H1 (cell line): Measurements from ENCODE around the gene ZNF442. TPM values are rescaled to one million over a fixed set of nuclear protein-coding genes. Genes with fewer than 3 reads are reported as not detected.
"Not testable (repeated sequence)": the region's sequence is repeated elsewhere in the genome, so short reads cannot be mapped to it uniquely, and the experiment has no call there.

ENCODE experiments used
- CTCF ChIA-PET: fragments of 300-600 bp; sonication (Branson Sonifier 250); formaldehyde crosslinking; loops from one replicate; lab custom pipeline; 2021; ENCODE audit not compliant: partially characterized antibody; lab: Charles Lee
- POLR2A ChIA-PET: fragments of 300-600 bp; sonication (Branson Sonifier 250); formaldehyde crosslinking; loops from one replicate; lab custom pipeline; 2021; ENCODE audit warnings: inconsistent platforms; ENCODE audit not compliant: partially characterized antibody; lab: Charles Lee
- DNase-seq, 2 experiments: peaks; one replicate each; pipeline versions ENCODE4 v3.0.0 to v3.0.0-alpha.2; 2010 to 2022; ENCODE audit warnings: low spot score in 2 of 2, low read depth in 1 of 2, mixed read lengths in 1 of 2
- FAIRE-seq: peaks from 2 replicates; lab custom pipeline; 2011; peaks lifted over from hg19 to GRCh38; lab: Jason Lieb, UNC
- H2AFZ ChIP-seq: 2 replicates; pipeline ENCODE4 v1.8.1; 2012; ENCODE audit warnings: low read length, inconsistent platforms
- H2AK5ac ChIP-seq: 2 replicates; pipeline ENCODE4 v1.6.1; 2013; ENCODE audit warnings: low read depth, low read length
- H2BK120ac ChIP-seq: replicated peaks from 2 replicates; pipeline ENCODE3; 2013; ENCODE audit warnings: low read depth, low read length, inconsistent platforms
- H2BK12ac ChIP-seq: 2 replicates; pipeline ENCODE4 v1.6.1; 2013; ENCODE audit warnings: low read depth, low read length
- H2BK15ac ChIP-seq: 2 replicates; pipeline ENCODE4 v1.6.1; 2013; ENCODE audit warnings: low read length
- H2BK20ac ChIP-seq: 2 replicates; pipeline ENCODE4 v1.6.1; 2013; ENCODE audit warnings: low read length
- H2BK5ac ChIP-seq: 2 replicates; pipeline ENCODE4 v1.6.1; 2013; ENCODE audit warnings: low read depth, low read length
- H3K14ac ChIP-seq: 2 replicates; pipeline ENCODE4 v1.6.1; 2013; ENCODE audit warnings: inconsistent platforms; ENCODE audit not compliant: insufficient read length
- H3K18ac ChIP-seq: 2 replicates; pipeline ENCODE4 v1.6.1; 2013; ENCODE audit warnings: low read length; ENCODE audit errors: extremely low read depth
- H3K23ac ChIP-seq: 2 replicates; pipeline ENCODE4 v1.6.1; 2013; ENCODE audit warnings: inconsistent platforms; ENCODE audit not compliant: insufficient read length
- H3K23me2 ChIP-seq: 2 replicates; pipeline ENCODE4 v1.6.1; 2013; ENCODE audit warnings: low read depth, low read length
- H3K27ac ChIP-seq: 2 replicates; pipeline ENCODE4 v1.6.1; 2011; ENCODE audit warnings: low read depth, low read length, inconsistent platforms
- H3K27me3 ChIP-seq, 4 experiments: replicated peaks in 1 of 4; 1 replicate in 1 of 4; 2 replicates in 3 of 4; pipeline versions ENCODE4 v1.6.1 to v1.8.1; 2011 to 2013; ENCODE audit warnings: low read length in 3 of 4, mild to moderate bottlenecking in 3 of 4, inconsistent platforms in 2 of 4, mixed read lengths in 2 of 4, moderate library complexity in 1 of 4; ENCODE audit not compliant: control insufficient read depth in 3 of 4, insufficient read depth in 3 of 4; ENCODE audit errors: extremely low read depth in 1 of 4
- H3K36me3 ChIP-seq, 4 experiments: 2 replicates each; pipeline versions ENCODE4 v1.6.1 to v1.8.1; 2011 to 2013; ENCODE audit warnings: mild to moderate bottlenecking in 4 of 4, low read length in 3 of 4, moderate library complexity in 2 of 4, control low read depth in 1 of 4, inconsistent platforms in 1 of 4; ENCODE audit not compliant: insufficient read depth in 4 of 4, control insufficient read depth in 2 of 4
- H3K4ac ChIP-seq: replicated peaks from 2 replicates; pipeline ENCODE3; 2013; ENCODE audit warnings: low read length, low read depth, mixed read lengths, inconsistent platforms; ENCODE audit not compliant: insufficient read length
- H3K4me1 ChIP-seq, 4 experiments: replicated peaks in 1 of 4; 1 replicate in 1 of 4; 2 replicates in 3 of 4; pipeline versions ENCODE4 v1.6.1 to v1.8.1; 2011 to 2013; ENCODE audit warnings: low read length in 3 of 4, inconsistent platforms in 2 of 4, mixed read lengths in 1 of 4; ENCODE audit not compliant: insufficient read depth in 4 of 4, control insufficient read depth in 3 of 4
- H3K4me2 ChIP-seq, 2 experiments: 2 replicates each; pipeline versions ENCODE4 v1.6.1 to v1.8.1; 2011 to 2013; ENCODE audit warnings: low read depth in 2 of 2, low read length in 2 of 2, control low read depth in 1 of 2, inconsistent platforms in 1 of 2, mild to moderate bottlenecking in 1 of 2; ENCODE audit not compliant: insufficient read depth in 1 of 2
- H3K4me3 ChIP-seq, 4 experiments: fragments of 200-600, 300-600 bp in 1 of 4; sonication (generic), shearing (Covaris generic), sonication (Bioruptor Twin) in 1 of 4; 2 replicates each; pipeline versions ENCODE4 v1.5.1 to v1.8.1; 2011 to 2016; ENCODE audit warnings: low read length in 4 of 4, low read depth in 3 of 4, control low read depth in 2 of 4, inconsistent platforms in 2 of 4, mild to moderate bottlenecking in 2 of 4, mixed read lengths in 1 of 4, moderate library complexity in 1 of 4; ENCODE audit not compliant: insufficient read depth in 2 of 4; ENCODE audit errors: extremely low read depth in 1 of 4
- H3K56ac ChIP-seq: replicated peaks from 2 replicates; pipeline ENCODE3; 2013; ENCODE audit warnings: low read depth, mild to moderate bottlenecking, mixed read lengths, low read length, inconsistent platforms; ENCODE audit not compliant: insufficient read length
- H3K79me1 ChIP-seq: 2 replicates; pipeline ENCODE4 v1.6.1; 2013; ENCODE audit warnings: low read depth, low read length, control low read depth
- H3K79me2 ChIP-seq, 2 experiments: 2 replicates each; pipeline versions ENCODE4 v1.6.1 to v1.8.1; 2012 to 2013; ENCODE audit warnings: low read length in 2 of 2, mild to moderate bottlenecking in 2 of 2, inconsistent platforms in 1 of 2; ENCODE audit not compliant: insufficient read depth in 2 of 2, control insufficient read depth in 1 of 2
- H3K9ac ChIP-seq, 4 experiments: replicated peaks in 1 of 4; 1 replicate in 1 of 4; 2 replicates in 3 of 4; pipeline versions ENCODE4 v1.6.1 to v1.8.1; 2011 to 2013; ENCODE audit warnings: low read depth in 3 of 4, low read length in 3 of 4, control low read depth in 2 of 4, mild to moderate bottlenecking in 2 of 4, moderate library complexity in 2 of 4, inconsistent platforms in 1 of 4; ENCODE audit errors: extremely low read depth in 1 of 4
- H3K9me3 ChIP-seq, 2 experiments: 2 replicates each; pipeline versions ENCODE4 v1.6.1 to v1.8.1; 2012 to 2013; ENCODE audit warnings: mild to moderate bottlenecking in 2 of 2, moderate library complexity in 2 of 2, control low read depth in 1 of 2, inconsistent platforms in 1 of 2, low read depth in 1 of 2, low read length in 1 of 2, mixed read lengths in 1 of 2; ENCODE audit not compliant: insufficient read depth in 2 of 2
- H4K20me1 ChIP-seq, 2 experiments: replicated peaks in 1 of 2; 2 replicates each; pipeline versions ENCODE3 to v1.8.1; 2011 to 2013; ENCODE audit warnings: inconsistent platforms in 2 of 2, low read length in 2 of 2, mild to moderate bottlenecking in 1 of 2; ENCODE audit not compliant: insufficient read depth in 2 of 2, control insufficient read depth in 1 of 2
- H4K5ac ChIP-seq: 2 replicates; pipeline ENCODE4 v1.6.1; 2013; ENCODE audit warnings: low read length, low read depth, mixed read lengths, inconsistent platforms; ENCODE audit not compliant: insufficient read length
- H4K8ac ChIP-seq: 2 replicates; pipeline ENCODE4 v1.8.0; 2013; ENCODE audit warnings: mild to moderate bottlenecking, moderate library complexity, low read length, inconsistent platforms; ENCODE audit not compliant: insufficient read depth; ENCODE audit errors: extremely low read depth
- H4K91ac ChIP-seq: replicated peaks from 2 replicates; pipeline ENCODE3; 2013; ENCODE audit warnings: low read length, mixed read lengths, inconsistent platforms; ENCODE audit not compliant: insufficient read length
- WGBS, 2 experiments: shearing (Covaris generic) in 1 of 2; methylation state at CpG; one replicate each; pipeline versions ENCODE4 v1.1.6 to v1.1.7; 2013 to 2015; ENCODE audit warnings: low lambda C conversion rate in 2 of 2, mixed read lengths in 2 of 2, inconsistent platforms in 1 of 2, low coverage in 1 of 2, missing lambda C conversion rate in 1 of 2; ENCODE audit not compliant: insufficient replicate concordance in 2 of 2, insufficient coverage in 1 of 2, insufficient read length in 1 of 2; ENCODE audit errors: extremely low coverage in 1 of 2, missing lambda C conversion rate in 1 of 2; 5-methylcytosine and 5-hydroxymethylcytosine counted together
- polyA plus RNA-seq, 7 experiments: library from polyadenylated mRNA; depleted of rRNA in 3 of 7; stranded (reverse) in 5 of 7; unstranded in 2 of 7; fragments of >200 nt in 5 of 7; fragments of 200-250 nt in 2 of 7; gene quantifications; 1 replicate in 5 of 7; 2 replicates in 1 of 7; 4 replicates in 1 of 7; pipeline versions ENCODE4 v1.2.1 to v1.2.3, GENCODE V29; 2011 to 2013; ENCODE audit warnings: missing spikeins in 2 of 7, mixed read lengths in 2 of 7
- total RNA-seq: library from RNA; stranded (reverse); fragmentation: NEBNext Ultra II Directional; extraction: Animal tissue kit (Norgen Biotek cat#: 25700); gene quantifications from 2 replicates; pipeline ENCODE4 v1.2.1, GENCODE V29; 2021

Gene ZNF442
- total and polyA plus RNA-seq, 2 of the 8 experiments (the other 6 are each of a cell fraction or from before 2014, with no cell fraction given) = 0.60 to 2.4 TPM

DNA sequence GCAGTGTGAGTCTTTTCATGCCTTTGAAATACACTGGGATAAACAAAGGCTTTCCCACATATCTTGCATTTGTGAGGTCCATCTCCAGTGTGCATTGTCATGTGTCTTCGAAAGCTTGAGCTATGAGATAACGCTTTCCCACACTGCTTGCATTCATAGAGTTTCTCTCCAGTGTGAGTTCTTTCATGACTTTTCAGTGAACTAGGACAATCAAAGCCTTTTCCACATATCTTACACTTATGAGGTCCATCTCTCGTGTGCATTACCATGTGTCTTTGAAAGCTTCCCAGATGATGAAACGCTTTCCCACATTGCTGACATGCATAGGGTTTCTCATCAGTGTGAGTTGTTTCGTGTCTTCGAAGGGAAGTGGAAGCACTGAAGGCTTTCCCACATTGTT is 25.7 kb upstream of the ZNF442 start:
- not testable (repeated sequence) for H2BK120ac ChIP-seq, H3K4me3 ChIP-seq
- WGBS, 2 experiments = 92% methylated on average over 6 of the region's 6 CpGs; no CpG with 5 or more reads in 1 of the 2 experiments

DNA sequence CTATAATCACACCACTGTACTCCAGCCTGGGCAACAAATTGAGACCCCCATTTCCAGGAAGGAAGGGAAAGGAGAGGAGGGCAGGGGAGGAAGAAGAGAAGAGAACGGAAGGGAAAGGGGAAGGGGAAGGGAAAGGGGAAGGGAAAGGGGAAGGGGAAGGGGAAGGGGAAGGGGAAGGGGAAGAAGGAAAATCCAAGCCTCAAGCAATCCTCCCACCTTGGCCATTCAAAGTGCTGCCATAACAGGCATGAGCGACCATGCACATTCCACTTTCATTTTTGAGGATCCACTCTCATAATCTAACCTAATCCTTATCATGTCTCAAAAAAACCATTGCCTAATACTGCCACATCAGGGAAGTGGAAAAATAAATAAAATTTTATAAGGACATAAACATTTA is 20.9 kb upstream of the ZNF442 start:
- H3K23me2 ChIP-seq, H4K8ac ChIP-seq, H3K4me3 ChIP-seq, H2AFZ ChIP-seq, H4K5ac ChIP-seq, H3K4me1 ChIP-seq, DNase-seq, H3K23ac ChIP-seq, H3K27me3 ChIP-seq, H4K91ac ChIP-seq, H2AK5ac ChIP-seq, H3K18ac ChIP-seq, H2BK120ac ChIP-seq, POLR2A ChIA-PET, H3K9ac ChIP-seq, FAIRE-seq, H3K27ac ChIP-seq, H3K56ac ChIP-seq, H3K4me2 ChIP-seq, H3K79me1 ChIP-seq, H2BK5ac ChIP-seq, H2BK12ac ChIP-seq, H3K4ac ChIP-seq, H4K20me1 ChIP-seq, H2BK15ac ChIP-seq, H2BK20ac ChIP-seq, H3K79me2 ChIP-seq, H3K14ac ChIP-seq: not testable (repeated sequence)
- Histone ChIP-seq H3K9me3 (peaks cover 8 to 20% of the 10 kb centered on the region in 2 experiments), H3K36me3 (peaks cover 0 to 13% (median 4%) of the 10 kb centered on the region in 4 experiments; a peak in 4 of 8 replicates)
- 100% methylated on average over 1 of the region's 2 CpGs; no CpG with 5 or more reads in 1 of the 2 experiments for WGBS, 2 experiments
- CTCF ChIA-PET = interaction anchor here (0.8 kb wide), 1 partner anchor 180 kb away, joined by 3 read pairs; no protein-coding TSS in a partner anchor

More for the DNA sequence above, 25.7 kb upstream of the ZNF442 start:
- H3K9ac ChIP-seq, H2AFZ ChIP-seq, H2AK5ac ChIP-seq, H3K79me2 ChIP-seq, H2BK20ac ChIP-seq, H3K27ac ChIP-seq, H2BK12ac ChIP-seq, DNase-seq, H4K20me1 ChIP-seq, H3K23ac ChIP-seq, H4K8ac ChIP-seq, H3K23me2 ChIP-seq, CTCF ChIA-PET, H4K5ac ChIP-seq, H3K27me3 ChIP-seq, H3K18ac ChIP-seq, H3K14ac ChIP-seq, H3K4me1 ChIP-seq, POLR2A ChIA-PET, H3K56ac ChIP-seq, H3K4ac ChIP-seq, H2BK15ac ChIP-seq, H4K91ac ChIP-seq, H3K79me1 ChIP-seq, FAIRE-seq, H3K4me2 ChIP-seq, H2BK5ac ChIP-seq: not testable (repeated sequence)
- H3K9me3 ChIP-seq = peaks cover 10 to 11% of the 10 kb centered on the region in 2 experiments
- H3K36me3 ChIP-seq = peaks cover 0 to 21% (median 8%) of the 10 kb centered on the region in 4 experiments; a peak in 4 of 8 replicates
